Panc1 (cell line): ENCODE measurements around the gene RTP5. TPM values are rescaled to one million over a fixed set of nuclear protein-coding genes. Genes with fewer than 3 reads are reported as not detected.
A peak's percentile ranks its signal among the peaks of the same experiment; 100 is the strongest.

ENCODE experiments used
- ATAC-seq: fragments of 200-7000 bp; cut with Tn5 transposase; 2 replicates; pipeline ENCODE4 v1.9.1; 2020; ENCODE audit warnings: mild to moderate bottlenecking, moderate library complexity
- BruUV-seq: library from RNA; stranded (reverse); fragments of 400-500 nt; replicated peaks from 2 replicates; lab custom pipeline; 2021; lab: Mats Ljungman, UMichigan
- CTCF ChIA-PET: fragments of 300-600 bp; sonication (Branson Sonifier 250); formaldehyde crosslinking; loops from one replicate; lab custom pipeline; 2022; ENCODE audit warnings: antibody characterized with exemption; lab: Charles Lee
- POLR2A ChIA-PET: fragments of 300-600 bp; sonication (Branson Sonifier 250); formaldehyde crosslinking; loops from one replicate; lab custom pipeline; 2022; ENCODE audit warnings: antibody characterized with exemption; lab: Charles Lee
- DNase-seq: peaks from one replicate; pipeline ENCODE4 v3.0.0-alpha.2; 2010; ENCODE audit warnings: low read depth, low spot score
- H3K27ac ChIP-seq: 2 replicates; pipeline ENCODE4 v1.5.1; 2011; ENCODE audit warnings: mild to moderate bottlenecking, low read length, inconsistent platforms
- H3K27me3 ChIP-seq: fragments of 200-500 bp; sonication (Bioruptor generic); 2 replicates; pipeline ENCODE4 v1.6.0; 2014; ENCODE audit warnings: low read length, inconsistent platforms; ENCODE audit not compliant: control insufficient read depth, insufficient read depth
- H3K36me3 ChIP-seq: fragments of 200-500 bp; sonication (Bioruptor generic); 2 replicates; pipeline ENCODE4 v1.5.1; 2014; ENCODE audit warnings: inconsistent platforms, mild to moderate bottlenecking, low read length, moderate library complexity; ENCODE audit not compliant: control insufficient read depth, insufficient read depth
- H3K4me1 ChIP-seq: 2 replicates; pipeline ENCODE4 v1.5.1; 2011; ENCODE audit warnings: inconsistent platforms, mild to moderate bottlenecking, low read length, moderate library complexity; ENCODE audit not compliant: control insufficient read depth, insufficient read depth
- H3K4me3 ChIP-seq, 2 experiments: 2 replicates each; pipeline ENCODE4 v1.5.1; 2011 to 2012; ENCODE audit warnings: low read depth in 2 of 2, low read length in 2 of 2, mild to moderate bottlenecking in 2 of 2, inconsistent platforms in 1 of 2, moderate library complexity in 1 of 2
- H3K9me3 ChIP-seq: fragments of 200-500 bp; sonication (Bioruptor generic); 2 replicates; pipeline ENCODE4 v1.5.1; 2014; ENCODE audit warnings: low read depth, mild to moderate bottlenecking, inconsistent platforms, low read length, moderate library complexity; ENCODE audit not compliant: control insufficient read depth, insufficient read depth
- POLR2AphosphoS5 ChIP-seq: IDR thresholded peaks from 2 replicates; pipeline ENCODE4 v1.6.1; 2012; ENCODE audit warnings: mild to moderate bottlenecking, low read depth, low read length, moderate library complexity
- SIN3A ChIP-seq: IDR thresholded peaks from 2 replicates; pipeline ENCODE4 v1.6.1; 2012; ENCODE audit warnings: low read depth, mild to moderate bottlenecking, low read length, moderate library complexity, borderline replicate concordance; ENCODE audit not compliant: insufficient read depth
- TCF7L2 ChIP-seq: IDR thresholded peaks from 2 replicates; pipeline ENCODE4 v1.6.1; 2011; ENCODE audit warnings: mild to moderate bottlenecking, low read depth, low read length, inconsistent platforms
- in situ Hi-C: cut with HindIII; loops from 2 replicates; pipeline ENCODE4 v1.10.0; 2016; ENCODE audit warnings: low sequenced_read_pairs, low pct_unique_long_range_greater_than_20kb
- intact Hi-C: fragments of 100-400 bp; cut with micrococcal nuclease; formaldehyde crosslinking; loops from one replicate; pipeline ENCODE4 v1.10.0; 2022; ENCODE audit not compliant: unreplicated experiment
- total RNA-seq: library from RNA; stranded (reverse); gene quantifications from one replicate; pipeline ENCODE4 v1.2.1, GENCODE V29; 2021; ENCODE audit not compliant: unreplicated experiment
- TF ChIP-seq, protein P1 (sequence below): fragments of 450-650 bp; IDR thresholded peaks from 2 replicates; pipeline ENCODE4 v1.5.1; 2017; ENCODE audit warnings: mild to moderate bottlenecking
- TF ChIP-seq, protein P2 (sequence below), 2 experiments: IDR thresholded peaks; 2 replicates each; pipeline ENCODE4 v1.6.1; 2011 to 2012; ENCODE audit warnings: low read depth in 2 of 2, control low read depth in 1 of 2, low read length in 1 of 2, mild to moderate bottlenecking in 1 of 2, moderate library complexity in 1 of 2; ENCODE audit not compliant: insufficient read depth in 1 of 2

RTP5 gene
- total RNA-seq, 1 experiment from 2014 or later: not detected

GRCh38 chr2:241842620-241843211, 26.8 kb upstream of the RTP5 start:
- ChIA-PET CTCF (no interaction called here), POLR2A (no interaction called here)
- H3K4me3 ChIP-seq: no peak overlapping the region
- peaks cover 5% of the 10 kb centered on the region; the same call in 1 of the 2 replicates for H3K4me1 ChIP-seq
- H3K9me3 ChIP-seq: no peaks in the 10 kb centered on the region
- DNase-seq (no peak), ATAC-seq (peak; percentile 29; the same call in 1 of the 2 replicates)
- in situ Hi-C loops: no loop called here
- H3K27me3 ChIP-seq: no peaks in the 10 kb centered on the region
- no TSS peak for BruUV-seq
- TF ChIP-seq POLR2AphosphoS5: no peak
- TF ChIP-seq, protein P1, sequence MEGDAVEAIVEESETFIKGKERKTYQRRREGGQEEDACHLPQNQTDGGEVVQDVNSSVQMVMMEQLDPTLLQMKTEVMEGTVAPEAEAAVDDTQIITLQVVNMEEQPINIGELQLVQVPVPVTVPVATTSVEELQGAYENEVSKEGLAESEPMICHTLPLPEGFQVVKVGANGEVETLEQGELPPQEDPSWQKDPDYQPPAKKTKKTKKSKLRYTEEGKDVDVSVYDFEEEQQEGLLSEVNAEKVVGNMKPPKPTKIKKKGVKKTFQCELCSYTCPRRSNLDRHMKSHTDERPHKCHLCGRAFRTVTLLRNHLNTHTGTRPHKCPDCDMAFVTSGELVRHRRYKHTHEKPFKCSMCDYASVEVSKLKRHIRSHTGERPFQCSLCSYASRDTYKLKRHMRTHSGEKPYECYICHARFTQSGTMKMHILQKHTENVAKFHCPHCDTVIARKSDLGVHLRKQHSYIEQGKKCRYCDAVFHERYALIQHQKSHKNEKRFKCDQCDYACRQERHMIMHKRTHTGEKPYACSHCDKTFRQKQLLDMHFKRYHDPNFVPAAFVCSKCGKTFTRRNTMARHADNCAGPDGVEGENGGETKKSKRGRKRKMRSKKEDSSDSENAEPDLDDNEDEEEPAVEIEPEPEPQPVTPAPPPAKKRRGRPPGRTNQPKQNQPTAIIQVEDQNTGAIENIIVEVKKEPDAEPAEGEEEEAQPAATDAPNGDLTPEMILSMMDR: no peak
- no peak for TF ChIP-seq TCF7L2
- TF ChIP-seq, protein P2, sequence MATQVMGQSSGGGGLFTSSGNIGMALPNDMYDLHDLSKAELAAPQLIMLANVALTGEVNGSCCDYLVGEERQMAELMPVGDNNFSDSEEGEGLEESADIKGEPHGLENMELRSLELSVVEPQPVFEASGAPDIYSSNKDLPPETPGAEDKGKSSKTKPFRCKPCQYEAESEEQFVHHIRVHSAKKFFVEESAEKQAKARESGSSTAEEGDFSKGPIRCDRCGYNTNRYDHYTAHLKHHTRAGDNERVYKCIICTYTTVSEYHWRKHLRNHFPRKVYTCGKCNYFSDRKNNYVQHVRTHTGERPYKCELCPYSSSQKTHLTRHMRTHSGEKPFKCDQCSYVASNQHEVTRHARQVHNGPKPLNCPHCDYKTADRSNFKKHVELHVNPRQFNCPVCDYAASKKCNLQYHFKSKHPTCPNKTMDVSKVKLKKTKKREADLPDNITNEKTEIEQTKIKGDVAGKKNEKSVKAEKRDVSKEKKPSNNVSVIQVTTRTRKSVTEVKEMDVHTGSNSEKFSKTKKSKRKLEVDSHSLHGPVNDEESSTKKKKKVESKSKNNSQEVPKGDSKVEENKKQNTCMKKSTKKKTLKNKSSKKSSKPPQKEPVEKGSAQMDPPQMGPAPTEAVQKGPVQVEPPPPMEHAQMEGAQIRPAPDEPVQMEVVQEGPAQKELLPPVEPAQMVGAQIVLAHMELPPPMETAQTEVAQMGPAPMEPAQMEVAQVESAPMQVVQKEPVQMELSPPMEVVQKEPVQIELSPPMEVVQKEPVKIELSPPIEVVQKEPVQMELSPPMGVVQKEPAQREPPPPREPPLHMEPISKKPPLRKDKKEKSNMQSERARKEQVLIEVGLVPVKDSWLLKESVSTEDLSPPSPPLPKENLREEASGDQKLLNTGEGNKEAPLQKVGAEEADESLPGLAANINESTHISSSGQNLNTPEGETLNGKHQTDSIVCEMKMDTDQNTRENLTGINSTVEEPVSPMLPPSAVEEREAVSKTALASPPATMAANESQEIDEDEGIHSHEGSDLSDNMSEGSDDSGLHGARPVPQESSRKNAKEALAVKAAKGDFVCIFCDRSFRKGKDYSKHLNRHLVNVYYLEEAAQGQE (IDR thresholded peaks at IDR 0.05; ENCODE audit: insufficient read depth in 1 of 2, low read depth in 2 of 2, low read length in 1 of 2): no peak
- no peak for TF ChIP-seq SIN3A
- intact Hi-C loops: no loop called here
- no peaks in the 10 kb centered on the region for H3K36me3 ChIP-seq
- H3K27ac ChIP-seq: no peak overlapping the region

GRCh38 chr2:241843321-241844065, 26.0 kb upstream of the RTP5 start:
- intact Hi-C loops (no loop called here), in situ Hi-C loops (no loop called here)
- Histone ChIP-seq H3K9me3 (no peaks in the 10 kb centered on the region), H3K4me1 (peaks cover 5% of the 10 kb centered on the region; the same call in 1 of the 2 replicates), H3K4me3 (no peak overlapping the region; a peak in 1 of 4 replicates), H3K27ac (no peak overlapping the region), H3K36me3 (no peaks in the 10 kb centered on the region), H3K27me3 (no peaks in the 10 kb centered on the region)
- DNase-seq: no peak
- ATAC-seq: peak; percentile 64
- CTCF ChIA-PET: no interaction called here
- POLR2A ChIA-PET: interaction anchor here (0.8 kb wide), 1 partner anchor 39 kb away, joined by 5 read pairs; no protein-coding TSS in a partner anchor
- no TSS peak for BruUV-seq
- TF ChIP-seq, protein P1: no peak
- TF ChIP-seq SIN3A (no peak), TCF7L2 (no peak), POLR2AphosphoS5 (no peak)
